Right atrium auricular region (tissue), 2 donors: ENCODE measurements around the gene NFXL1. TPM values are rescaled to one million over a fixed set of nuclear protein-coding genes. Genes with fewer than 3 reads are reported as not detected.

Experiments used
- DNase-seq: peaks from one replicate; pipeline ENCODE4 v3.0.0-alpha.2; 2019; ENCODE audit warnings: low spot score
- H3K27ac ChIP-seq, 2 donors: fragments of 200-600 bp; sonication (generic); 1 replicate in 1 of 2; 2 replicates in 1 of 2; pipeline ENCODE4 v1.5.1; 2016 to 2019
- H3K27me3 ChIP-seq, 2 donors: fragments of 200-600 bp; sonication (generic); one replicate each; pipeline versions ENCODE4 v1.5.1 to v1.6.0; 2017 to 2019
- H3K36me3 ChIP-seq: fragments of 200-600 bp; sonication (generic); one replicate; pipeline ENCODE4 v1.5.1; 2016
- H3K4me1 ChIP-seq, 2 donors: fragments of 200-600 bp; sonication (generic); one replicate each; pipeline versions ENCODE4 v1.5.1 to v1.6.0; 2017 to 2019
- H3K4me3 ChIP-seq, 2 donors: fragments of 200-600 bp; sonication (generic); 1 replicate in 1 of 2; 2 replicates in 1 of 2; pipeline ENCODE4 v1.5.1; 2017 to 2019; ENCODE audit warnings: mild to moderate bottlenecking in 1 of 2, moderate library complexity in 1 of 2
- H3K9me3 ChIP-seq, 2 donors: fragments of 200-600 bp; sonication (generic); one replicate each; pipeline ENCODE4 v1.5.1; 2019
- CTCF ChIP-seq, 2 donors: fragments of 200-600 bp; sonication (generic); IDR thresholded peaks; one replicate each; pipeline ENCODE4 v1.5.1; 2019; ENCODE audit warnings: antibody characterized with exemption in 2 of 2
- total RNA-seq, 2 donors: library from RNA; depleted of rRNA; stranded (reverse); fragments of >200 nt; gene quantifications; one replicate each; pipeline ENCODE4 v1.1.0, GENCODE V29; 2016

NFXL1 gene
- total RNA-seq, 2 donors from 2014 or later = 6.2 to 8.3 TPM

GRCh38 chr4:47829438-47829837 is 84.9 kb downstream of the NFXL1 start:
- H3K36me3 ChIP-seq = no peaks in the 10 kb centered on the region
- no peak for DNase-seq
- H3K27me3 ChIP-seq = no peaks in the 10 kb centered on the region
- H3K27ac ChIP-seq = peak overlapping the region; percentile 42 to 76
- H3K4me3 ChIP-seq = no peak overlapping the region
- H3K9me3 ChIP-seq = peaks cover 0 to 7% of the 10 kb centered on the region in 2 donors
- TF ChIP-seq CTCF (IDR thresholded peaks at IDR 0.05) = no peak
- peaks cover 0 to 26% of the 10 kb centered on the region in 2 donors for H3K4me1 ChIP-seq

- no peak for TF ChIP-seq CTCF (IDR thresholded peaks at IDR 0.05)
- Histone ChIP-seq H3K9me3 (no peaks in the 10 kb centered on the region), H3K4me1 (peaks cover 0 to 26% of the 10 kb centered on the region in 2 donors), H3K4me3 (no peak overlapping the region), H3K36me3 (no peaks in the 10 kb centered on the region), H3K27me3 (no peaks in the 10 kb centered on the region), H3K27ac (peak overlapping the region; percentile 60 to 76)
- no peak for DNase-seq
Measured at GRCh38 chr4:47827343-47828047, 86.9 kb downstream of the NFXL1 start.

GRCh38 chr4:47824840-47825239 is 89.5 kb downstream of the NFXL1 start:
- no peak for DNase-seq
- H3K27ac ChIP-seq = peak overlapping the region; percentile 75 to 90

GRCh38 chr4:47819178-47819577 is 95.2 kb downstream of the NFXL1 start:
- Histone ChIP-seq H3K4me3 (no peak overlapping the region), H3K36me3 (no peaks in the 10 kb centered on the region), H3K27me3 (no peaks in the 10 kb centered on the region), H3K4me1 (peaks cover 0 to 12% of the 10 kb centered on the region in 2 donors), H3K27ac (peak overlapping the region; percentile 54 to 61), H3K9me3 (no peaks in the 10 kb centered on the region)
- DNase-seq = no peak
- TF ChIP-seq CTCF (IDR thresholded peaks at IDR 0.05) = no peak

More at GRCh38 chr4:47824840-47825239, 89.5 kb downstream of the NFXL1 start:
- H3K4me1 ChIP-seq = peaks cover 0 to 26% of the 10 kb centered on the region in 2 donors
- H3K27me3 ChIP-seq = no peaks in the 10 kb centered on the region
- H3K9me3 ChIP-seq = no peaks in the 10 kb centered on the region
- no peak overlapping the region for H3K4me3 ChIP-seq
- no peak for TF ChIP-seq CTCF (IDR thresholded peaks at IDR 0.05)
- H3K36me3 ChIP-seq = no peaks in the 10 kb centered on the region

- H3K4me3 ChIP-seq = no peak overlapping the region
- TF ChIP-seq CTCF (IDR thresholded peaks at IDR 0.05) = no peak
- H3K27ac ChIP-seq = peak overlapping the region in 1 of 2 donors; percentile 30
- peaks cover 0 to 26% of the 10 kb centered on the region in 2 donors for H3K4me1 ChIP-seq
- H3K36me3 ChIP-seq = no peaks in the 10 kb centered on the region
- H3K9me3 ChIP-seq = no peaks in the 10 kb centered on the region
- no peak for DNase-seq
- H3K27me3 ChIP-seq = no peaks in the 10 kb centered on the region
Measured at GRCh38 chr4:47817275-47817674, 97.1 kb downstream of the NFXL1 start.

GRCh38 chr4:47816748-47817147 is 97.6 kb downstream of the NFXL1 start:
- H3K4me3 ChIP-seq = no peak overlapping the region
- DNase-seq = no peak
- no peak for TF ChIP-seq CTCF (IDR thresholded peaks at IDR 0.05)

More at GRCh38 chr4:47816748-47817147, 97.6 kb downstream of the NFXL1 start:
- peaks cover 0 to 26% of the 10 kb centered on the region in 2 donors for H3K4me1 ChIP-seq
- no peaks in the 10 kb centered on the region for H3K27me3 ChIP-seq
- H3K27ac ChIP-seq = peak overlapping the region in 1 of 2 donors; percentile 74
- no peaks in the 10 kb centered on the region for H3K9me3 ChIP-seq
- H3K36me3 ChIP-seq = no peaks in the 10 kb centered on the region
